ENCODE data around the gene SPNS2. TPM values are rescaled to one million over a fixed set of nuclear protein-coding genes. Genes with fewer than 3 reads are reported as not detected.

Gene SPNS2
- total RNA-seq, 1 donor from 2014 or later = 24.1 TPM

GRCh38 chr17:4536742-4537411, 38.2 kb downstream of the SPNS2 start:
- DNase-seq = no peak

DNA sequence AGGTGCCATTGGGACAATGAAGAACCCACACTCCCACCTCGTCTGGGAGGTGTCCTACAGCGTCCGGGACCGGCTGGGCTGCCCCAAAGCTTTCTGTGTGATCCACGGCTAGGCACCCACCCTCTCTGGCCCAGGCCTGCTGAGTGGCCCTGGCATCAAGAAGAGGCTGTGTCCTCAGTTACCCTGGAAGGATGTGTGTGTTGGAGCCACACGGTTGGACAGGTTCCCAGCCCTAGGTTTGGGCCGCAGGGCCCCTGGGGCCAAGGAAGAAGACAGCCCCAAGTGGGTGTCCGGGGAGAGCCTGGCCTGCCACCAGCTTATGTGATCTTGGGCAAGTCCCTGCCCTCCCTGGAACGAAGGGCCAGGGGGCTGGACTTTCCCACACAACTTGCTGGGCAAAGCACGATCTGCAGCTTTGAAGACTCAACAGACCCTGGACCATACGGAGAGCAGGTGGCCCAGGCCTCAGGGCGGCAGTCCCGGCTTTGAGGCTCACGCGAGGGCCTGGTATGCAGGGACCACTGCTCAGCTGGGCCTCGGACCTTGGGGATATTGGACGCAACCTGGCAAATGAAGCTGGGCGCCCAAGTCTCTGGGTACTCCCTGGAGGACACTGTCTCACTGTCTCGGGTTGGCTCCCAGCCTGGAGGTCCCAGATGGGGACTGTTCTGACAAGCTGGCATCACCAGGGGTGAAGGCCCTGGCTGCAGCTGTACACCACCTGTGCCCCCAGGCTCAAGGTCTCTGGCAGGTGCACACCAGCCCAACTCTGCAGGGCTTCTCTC, 39.0 kb downstream of the SPNS2 start:
- no peak for DNase-seq

DNA sequence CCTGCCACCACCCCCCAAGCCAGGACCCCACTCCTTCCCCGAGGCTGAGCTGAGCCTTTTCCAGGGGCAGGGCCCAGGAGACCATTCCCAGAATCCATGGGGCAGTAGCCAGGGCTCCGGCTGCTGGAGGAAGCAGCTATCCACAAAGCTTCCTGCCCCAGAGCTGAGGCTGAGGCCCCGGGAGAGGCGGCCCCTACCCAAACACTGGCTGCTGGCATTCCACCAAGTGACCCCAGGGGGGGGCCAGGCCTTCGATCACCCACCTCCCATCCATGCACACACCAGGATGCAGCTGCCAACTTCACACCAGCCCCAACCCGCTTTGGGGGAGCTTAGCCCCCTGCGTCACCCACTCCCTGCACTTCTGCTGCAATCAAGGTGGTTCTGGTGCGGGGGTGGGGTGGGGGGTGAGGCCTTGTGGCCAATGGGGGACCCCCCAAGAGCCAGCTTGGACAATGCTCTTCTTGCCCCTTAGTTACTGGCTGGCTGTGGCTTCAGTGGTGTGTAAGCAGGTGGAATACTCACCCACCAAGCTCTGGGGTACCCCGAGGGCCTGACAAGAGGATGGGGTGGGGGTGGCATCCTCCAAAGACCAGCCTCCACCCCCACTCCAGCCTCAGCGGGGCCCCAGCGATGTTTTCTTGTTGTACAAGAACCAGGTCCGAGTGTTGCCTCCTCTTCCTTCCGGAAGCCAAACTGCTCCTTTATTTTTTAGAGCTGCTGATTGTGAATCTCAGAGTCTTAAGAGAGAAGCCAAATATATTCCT, 39.7 kb downstream of the SPNS2 start:
- no peak for DNase-seq

DNA sequence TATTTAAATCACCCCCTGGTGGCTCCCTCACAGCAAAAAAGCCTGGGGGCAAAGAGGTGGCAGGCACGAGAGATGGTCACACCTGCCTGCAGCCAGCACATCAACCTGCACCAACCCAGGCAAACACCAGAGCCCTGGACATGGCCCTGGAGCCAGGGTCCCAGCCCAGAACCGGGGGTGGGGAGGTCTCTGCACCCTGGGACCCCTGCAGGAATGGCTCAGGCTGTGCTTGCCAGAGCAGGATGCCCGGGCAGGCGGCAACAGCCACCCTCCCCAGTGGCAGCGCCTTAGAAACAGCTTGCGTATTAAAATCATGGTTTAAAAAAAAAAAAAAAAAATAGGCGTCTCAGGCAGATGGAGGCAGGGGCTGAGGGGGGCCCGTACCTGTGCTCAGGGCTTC, 40.3 kb downstream of the SPNS2 start:
- no peak for DNase-seq

GRCh38 chr17:4539576-4540223, 41.0 kb downstream of the SPNS2 start:
- DNase-seq = no peak

GRCh38 chr17:4540224-4540651, 41.6 kb downstream of the SPNS2 start:
- no peak for DNase-seq

GRCh38 chr17:4540687-4541327, 42.1 kb downstream of the SPNS2 start:
- DNase-seq = no peak

DNA sequence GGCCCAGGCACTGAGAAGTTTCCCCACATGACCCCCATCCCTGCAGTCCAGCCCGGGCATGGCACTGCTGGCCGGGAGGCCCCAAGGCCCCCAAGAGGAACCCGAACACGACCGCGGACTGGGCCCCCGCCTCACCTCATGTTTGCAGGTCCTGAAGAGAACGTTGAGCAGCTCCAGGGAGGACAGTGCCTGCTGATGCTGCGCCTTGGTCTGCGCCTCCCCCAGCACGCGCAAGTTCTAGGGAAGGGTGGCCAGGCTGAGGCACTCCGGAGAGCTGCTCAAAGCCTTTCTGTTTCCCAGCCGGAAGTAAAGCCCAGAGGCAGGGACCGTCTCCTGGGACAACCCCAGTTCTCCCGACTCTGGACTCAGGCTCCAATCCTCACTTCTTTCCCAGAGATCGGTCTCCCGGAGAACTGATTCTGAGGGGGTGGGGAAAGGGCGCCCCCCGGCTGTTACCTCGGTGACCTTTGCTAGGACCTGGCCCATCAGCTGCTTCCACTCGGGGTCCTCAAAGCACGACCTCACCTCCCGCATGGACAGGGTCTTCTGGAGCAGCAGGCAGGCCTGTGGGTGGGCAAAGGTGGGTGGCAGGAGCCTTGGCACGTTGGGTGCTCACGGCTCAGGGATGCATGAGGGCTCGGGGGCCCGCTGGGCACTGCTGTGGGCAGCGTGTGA, 42.8 kb downstream of the SPNS2 start:
- DNase-seq = no peak

- DNase-seq = no peak
Observed at GRCh38 chr17:4542003-4542725, 43.5 kb downstream of the SPNS2 start.

GRCh38 chr17:4542726-4543191, 44.1 kb downstream of the SPNS2 start:
- DNase-seq = no peak

DNA sequence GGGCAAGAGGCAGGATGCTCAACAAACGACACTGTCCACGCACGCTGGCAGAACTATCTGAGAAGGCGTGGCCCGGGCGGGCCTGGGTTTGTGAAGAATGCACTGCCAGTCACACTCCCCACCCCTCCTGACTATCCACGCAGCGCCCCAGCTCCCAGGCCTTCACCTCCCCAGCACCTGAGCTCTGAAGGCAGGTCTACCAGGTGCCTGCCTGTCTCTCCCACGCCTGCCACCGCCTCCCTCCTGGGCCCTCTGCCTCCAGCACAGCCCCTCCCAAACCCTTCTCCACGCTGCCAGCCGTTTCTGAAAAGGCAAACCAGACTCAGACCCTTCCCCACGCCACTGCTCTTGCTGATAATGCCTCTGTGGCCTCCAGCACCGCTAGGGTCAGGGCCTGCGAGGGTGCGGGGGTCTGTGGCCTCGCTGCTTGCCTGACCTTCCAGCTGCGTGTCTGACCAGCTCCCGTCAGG, 44.9 kb downstream of the SPNS2 start:
- DNase-seq = no peak

- DNase-seq = no peak
Observed at GRCh38 chr17:4544135-4544950, 45.7 kb downstream of the SPNS2 start.

DNA sequence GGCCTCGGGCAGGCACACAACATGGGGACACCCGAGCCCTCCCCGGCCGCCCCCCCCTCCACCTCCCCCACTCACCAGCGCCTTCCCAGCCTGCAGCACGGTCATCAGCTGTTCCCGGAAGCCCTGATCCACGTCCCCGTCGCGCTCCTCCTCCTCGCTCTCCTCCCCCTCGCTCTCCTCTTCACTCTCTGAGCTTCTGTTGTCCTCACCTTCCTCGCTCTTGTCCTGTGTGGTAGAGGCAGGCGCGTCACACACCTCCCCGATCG, 46.2 kb downstream of the SPNS2 start:
- DNase-seq = no peak

DNA sequence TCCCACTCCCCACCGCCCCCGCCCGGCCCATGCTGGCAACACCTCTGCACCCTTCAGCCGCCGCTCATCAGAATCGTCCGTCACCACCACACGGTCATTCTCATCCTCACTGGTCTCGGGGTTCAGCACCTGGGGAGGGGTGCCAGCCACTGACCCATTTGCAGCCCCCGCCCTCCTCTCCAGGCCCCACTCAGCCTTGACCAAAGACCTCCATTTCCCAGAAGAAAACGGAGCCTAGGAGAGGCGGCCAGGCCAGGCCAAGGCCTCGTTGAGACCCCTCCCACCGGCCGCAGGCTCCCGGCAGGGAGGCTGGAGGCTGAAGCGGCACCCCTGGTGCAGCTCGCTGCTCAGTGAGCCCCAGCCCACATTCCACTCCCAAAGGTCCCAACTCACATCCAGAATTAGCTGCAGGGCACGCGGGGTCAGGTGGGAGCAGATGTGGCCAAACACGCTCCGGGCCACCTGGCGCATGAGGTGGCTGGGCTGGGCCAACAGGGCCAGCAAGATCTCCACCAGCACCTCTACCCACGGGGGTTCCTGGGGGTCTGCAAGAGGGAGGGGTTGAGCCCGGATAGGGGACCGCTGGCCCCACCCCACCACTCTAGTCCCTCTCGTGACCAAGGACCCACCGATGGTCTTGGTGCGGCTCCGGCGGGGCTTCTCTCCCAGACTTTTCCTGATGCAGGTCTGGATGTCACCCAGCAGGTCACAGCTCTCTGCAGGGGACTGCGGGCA, 46.7 kb downstream of the SPNS2 start:
- DNase-seq = no peak

GRCh38 chr17:4547118-4547906, 48.6 kb downstream of the SPNS2 start:
- DNase-seq = no peak

GRCh38 chr17:4548061-4548461, 49.4 kb downstream of the SPNS2 start:
- DNase-seq = no peak

DNA sequence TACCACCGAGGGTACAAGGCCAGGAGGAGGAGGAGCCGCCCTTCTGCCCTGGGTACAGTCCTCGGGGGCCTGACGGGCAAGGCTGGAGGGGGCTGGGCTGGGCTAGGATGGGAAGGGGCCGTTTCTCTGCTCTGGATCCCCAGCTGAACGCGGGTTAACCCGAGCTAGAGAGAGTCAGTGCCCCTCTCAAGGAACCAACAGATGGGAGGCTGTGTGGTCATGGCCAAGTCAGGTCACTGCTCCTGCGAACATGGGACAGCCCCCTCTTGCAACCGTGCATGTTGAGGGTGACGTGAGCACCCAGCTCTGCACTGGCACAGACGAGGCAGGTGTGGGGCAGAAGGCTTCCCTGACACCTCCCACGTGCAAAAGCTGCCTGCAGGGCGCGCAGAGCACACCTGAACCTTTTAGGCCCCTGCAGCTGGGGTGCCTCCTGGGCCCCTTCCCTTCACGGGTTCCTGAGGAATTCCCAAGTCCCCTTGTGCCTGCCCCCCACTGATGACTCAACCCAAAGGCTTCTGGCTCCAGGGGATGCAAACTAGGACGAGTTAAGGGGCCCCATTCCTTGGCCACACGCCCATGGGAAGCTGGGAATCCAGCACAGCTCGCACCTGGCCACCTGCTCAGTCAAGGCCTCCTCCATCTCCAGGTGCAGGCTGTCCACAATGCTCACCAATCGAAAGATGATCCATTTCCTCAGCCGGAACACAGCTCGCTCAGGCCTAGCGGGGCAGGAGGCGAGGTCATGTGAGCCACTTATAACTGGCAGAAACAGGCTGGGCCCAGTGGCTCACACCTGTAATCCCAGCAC, 50.2 kb downstream of the SPNS2 start:
- no peak for DNase-seq
